Gastrocnemius medialis (tissue), 4 donors: ENCODE data around the gene CCDC171. TPM values are rescaled to one million over a fixed set of nuclear protein-coding genes. Genes with fewer than 3 reads are reported as not detected.

Source experiments
- ATAC-seq, 2 donors: fragments of 150-250 bp; one replicate each; pipeline ENCODE4 v1.9.1; 2016
- DNase-seq, 2 donors: peaks; one replicate each; pipeline ENCODE4 v3.0.0-alpha.2; 2019
- H3K27ac ChIP-seq, 4 donors: fragments of 200-600 bp; sonication (generic); 1 replicate in 1 of 4; 2 replicates in 3 of 4; pipeline ENCODE4 v1.5.1; 2016 to 2018; ENCODE audit warnings: mild to moderate bottlenecking in 2 of 4, moderate library complexity in 1 of 4
- H3K27me3 ChIP-seq, 3 donors: fragments of 200-600 bp; sonication (generic) in 2 of 3; 1 replicate in 1 of 3; 2 replicates in 2 of 3; pipeline versions ENCODE4 v1.5.1 to v1.6.0; 2016 to 2019; ENCODE audit warnings: mild to moderate bottlenecking in 1 of 3, moderate library complexity in 1 of 3
- H3K36me3 ChIP-seq, 2 donors: fragments of 200-600 bp; sonication (generic) in 1 of 2; one replicate each; pipeline ENCODE4 v1.5.1; 2017 to 2018
- H3K4me1 ChIP-seq, 2 donors: fragments of 200-600 bp; sonication (generic) in 1 of 2; one replicate each; pipeline ENCODE4 v1.5.1; 2016 to 2017; ENCODE audit warnings: mild to moderate bottlenecking in 2 of 2
- H3K4me3 ChIP-seq, 4 donors: fragments of 200-600 bp; sonication (generic) in 3 of 4; 1 replicate in 1 of 4; 2 replicates in 3 of 4; pipeline ENCODE4 v1.5.1; 2016 to 2019; ENCODE audit warnings: mild to moderate bottlenecking in 2 of 4
- H3K9me3 ChIP-seq, 3 donors: fragments of 200-600 bp; sonication (generic) in 2 of 3; 1 replicate in 1 of 3; 2 replicates in 2 of 3; pipeline ENCODE4 v1.5.1; 2016 to 2019
- CTCF ChIP-seq, 5 experiments: fragments of 450-650 bp in 3 of 5; fragments of 200-600 bp in 2 of 5; sonication (generic) in 2 of 5; IDR thresholded peaks in 4 of 5; conservative IDR thresholded peaks in 1 of 5; 1 replicate in 4 of 5; 2 replicates in 1 of 5; pipeline ENCODE4 v1.5.1; 2016 to 2019; ENCODE audit warnings: antibody characterized with exemption in 5 of 5, mild to moderate bottlenecking in 3 of 5, moderate library complexity in 3 of 5
- POLR2A ChIP-seq, 2 donors: fragments of 450-650 bp; IDR thresholded peaks; one replicate each; pipeline ENCODE4 v1.6.1; 2017; ENCODE audit warnings: antibody characterized with exemption in 2 of 2, mild to moderate bottlenecking in 2 of 2, moderate library complexity in 2 of 2
- in situ Hi-C, 4 donors: fragments of 200-750 bp; cut with MboI; loops; one replicate each; pipeline versions ENCODE4 v1.15.0 to v1.8.0; 2017; ENCODE audit warnings: low sequenced_read_pairs in 4 of 4
- intact Hi-C: fragments of 100-400 bp; cut with DNase I; formaldehyde crosslinking; loops from one replicate; pipeline ENCODE4 v1.15.1; 2023; ENCODE audit warnings: low total_unique reads
- total RNA-seq, 4 donors: library from RNA; depleted of rRNA; stranded (reverse); fragments of >200 nt; gene quantifications; one replicate each; pipeline versions ENCODE4 v1.1.0 to v1.2.3, GENCODE V29; 2016

Gene CCDC171
- total RNA-seq, 4 donors from 2014 or later: 0.61 to 1.7 (median 1.3) TPM

GRCh38 chr9:15718423-15718822 lies 165.6 kb downstream of the CCDC171 start:
- DNase-seq (no peak), ATAC-seq (no peak)
- no peak for TF ChIP-seq POLR2A (IDR thresholded peaks at IDR 0.05)
- TF ChIP-seq CTCF (IDR thresholded peaks at IDR 0.05 in 4 of 5, conservative IDR thresholded peaks at IDR 0.05 in 1 of 5): no peak
- Histone ChIP-seq H3K9me3 (no peaks in the 10 kb centered on the region), H3K36me3 (no peaks in the 10 kb centered on the region), H3K27ac (no peak overlapping the region), H3K4me3 (no peak overlapping the region), H3K4me1 (no peaks in the 10 kb centered on the region), H3K27me3 (no peaks in the 10 kb centered on the region)
- intact Hi-C loops (no loop called here), in situ Hi-C loops (no loop called here)

GRCh38 chr9:15720861-15721260 lies 168.0 kb downstream of the CCDC171 start:
- Histone ChIP-seq H3K27ac (no peak overlapping the region), H3K36me3 (no peaks in the 10 kb centered on the region), H3K9me3 (no peaks in the 10 kb centered on the region), H3K4me3 (no peak overlapping the region), H3K27me3 (no peaks in the 10 kb centered on the region), H3K4me1 (no peaks in the 10 kb centered on the region)
- intact Hi-C loops: no loop called here
- TF ChIP-seq POLR2A (IDR thresholded peaks at IDR 0.05) (no peak), CTCF (IDR thresholded peaks at IDR 0.05 in 4 of 5, conservative IDR thresholded peaks at IDR 0.05 in 1 of 5) (no peak)
- ATAC-seq (no peak), DNase-seq (no peak)
- in situ Hi-C loops: no loop called here

- intact Hi-C loops: no loop called here
- no peak for TF ChIP-seq POLR2A (IDR thresholded peaks at IDR 0.05)
- TF ChIP-seq CTCF (IDR thresholded peaks at IDR 0.05 in 4 of 5, conservative IDR thresholded peaks at IDR 0.05 in 1 of 5): no peak
- Histone ChIP-seq H3K27me3 (no peaks in the 10 kb centered on the region), H3K27ac (no peak overlapping the region), H3K36me3 (no peaks in the 10 kb centered on the region), H3K4me1 (no peaks in the 10 kb centered on the region), H3K4me3 (no peak overlapping the region), H3K9me3 (no peaks in the 10 kb centered on the region)
- ATAC-seq (no peak), DNase-seq (no peak)
- in situ Hi-C loops: no loop called here
Measured at GRCh38 chr9:15722888-15723287, 170.0 kb downstream of the CCDC171 start.

GRCh38 chr9:15724016-15724415 lies 171.2 kb downstream of the CCDC171 start:
- H3K27me3 ChIP-seq: no peaks in the 10 kb centered on the region

More at GRCh38 chr9:15724016-15724415, 171.2 kb downstream of the CCDC171 start:
- H3K4me3 ChIP-seq: no peak overlapping the region
- in situ Hi-C loops (no loop called here), intact Hi-C loops (no loop called here)
- no peaks in the 10 kb centered on the region for H3K9me3 ChIP-seq
- no peaks in the 10 kb centered on the region for H3K36me3 ChIP-seq
- DNase-seq (no peak), ATAC-seq (no peak)
- no peak for TF ChIP-seq POLR2A (IDR thresholded peaks at IDR 0.05)
- TF ChIP-seq CTCF (IDR thresholded peaks at IDR 0.05 in 4 of 5, conservative IDR thresholded peaks at IDR 0.05 in 1 of 5): no peak
- no peak overlapping the region for H3K27ac ChIP-seq
- H3K4me1 ChIP-seq: no peaks in the 10 kb centered on the region
